ENCODE data around the gene THBS4.
"Not testable (repeated sequence)": the region's sequence is repeated elsewhere in the genome, so short reads cannot be mapped to it uniquely, and the experiment has no call there.

THBS4 gene

GRCh38 chr5:80093796-80094195 lies 58.6 kb downstream of the THBS4 start:
- no peaks in the 10 kb centered on the region for H3K9me3 ChIP-seq (ENCODE audit: low read depth, low read length)
- H3K36me3 ChIP-seq (ENCODE audit: insufficient read depth, low read length), result no peaks in the 10 kb centered on the region
- no peak overlapping the region for H3K9ac ChIP-seq (ENCODE audit: insufficient read length)
- no peak overlapping the region for H3K27ac ChIP-seq
- TF ChIP-seq POLR2AphosphoS5 (IDR thresholded peaks at IDR 0.05; ENCODE audit: borderline replicate concordance, low read depth, low read length) (no peak), EZH2 (IDR thresholded peaks at IDR 0.05) (no peak), FOXP2 (optimal IDR thresholded peaks at IDR 0.05; ENCODE audit: control extremely low read depth, extremely low read length, insufficient read depth) (no peak)
- H3K4me3 ChIP-seq, result no peak overlapping the region
- DNase-seq (ENCODE audit: low read depth, low spot score), result no peak

GRCh38 chr5:80094236-80094738 lies 59.1 kb downstream of the THBS4 start:
- Histone ChIP-seq H3K4me3 (no peak overlapping the region), H3K9ac (ENCODE audit: insufficient read length) (no peak overlapping the region), H3K36me3 (ENCODE audit: insufficient read depth, low read length) (no peaks in the 10 kb centered on the region), H3K27ac (no peak overlapping the region), H3K9me3 (ENCODE audit: low read depth, low read length) (no peaks in the 10 kb centered on the region)
- TF ChIP-seq FOXP2 (optimal IDR thresholded peaks at IDR 0.05; ENCODE audit: control extremely low read depth, extremely low read length, insufficient read depth) (no peak), EZH2 (IDR thresholded peaks at IDR 0.05) (no peak), POLR2AphosphoS5 (IDR thresholded peaks at IDR 0.05; ENCODE audit: borderline replicate concordance, low read depth, low read length) (no peak)
- DNase-seq (ENCODE audit: low read depth, low spot score), result no peak

GRCh38 chr5:80097451-80097850 lies 62.3 kb downstream of the THBS4 start:
- Histone ChIP-seq H3K9ac (ENCODE audit: insufficient read length) (no peak overlapping the region), H3K27ac (no peak overlapping the region), H3K36me3 (ENCODE audit: insufficient read depth, low read length) (no peaks in the 10 kb centered on the region), H3K9me3 (ENCODE audit: low read depth, low read length) (no peaks in the 10 kb centered on the region), H3K4me3 (no peak overlapping the region)
- no peak for TF ChIP-seq POLR2AphosphoS5 (IDR thresholded peaks at IDR 0.05; ENCODE audit: borderline replicate concordance, low read depth, low read length)
- no peak for TF ChIP-seq FOXP2 (optimal IDR thresholded peaks at IDR 0.05; ENCODE audit: control extremely low read depth, extremely low read length, insufficient read depth)
- TF ChIP-seq EZH2 (IDR thresholded peaks at IDR 0.05), result no peak
- DNase-seq (ENCODE audit: low read depth, low spot score), result no peak

GRCh38 chr5:80101993-80102392 lies 66.8 kb downstream of the THBS4 start:
- H3K9me3 ChIP-seq (ENCODE audit: low read depth, low read length), result no peaks in the 10 kb centered on the region
- DNase-seq (ENCODE audit: low read depth, low spot score), result no peak
- no peaks in the 10 kb centered on the region for H3K36me3 ChIP-seq (ENCODE audit: insufficient read depth, low read length)
- H3K4me3 ChIP-seq, result no peak overlapping the region
- no peak overlapping the region for H3K9ac ChIP-seq (ENCODE audit: insufficient read length)
- H3K27ac ChIP-seq, result no peak overlapping the region
- TF ChIP-seq FOXP2 (optimal IDR thresholded peaks at IDR 0.05; ENCODE audit: control extremely low read depth, extremely low read length, insufficient read depth) (no peak), EZH2 (IDR thresholded peaks at IDR 0.05) (no peak), POLR2AphosphoS5 (IDR thresholded peaks at IDR 0.05; ENCODE audit: borderline replicate concordance, low read depth, low read length) (no peak)

GRCh38 chr5:80103371-80103770 lies 68.2 kb downstream of the THBS4 start:
- TF ChIP-seq FOXP2 (optimal IDR thresholded peaks at IDR 0.05; ENCODE audit: control extremely low read depth, extremely low read length, insufficient read depth) (no peak), POLR2AphosphoS5 (IDR thresholded peaks at IDR 0.05; ENCODE audit: borderline replicate concordance, low read depth, low read length) (no peak), EZH2 (IDR thresholded peaks at IDR 0.05) (no peak)
- no peak overlapping the region for H3K27ac ChIP-seq
- H3K4me3 ChIP-seq, result no peak overlapping the region
- H3K36me3 ChIP-seq (ENCODE audit: insufficient read depth, low read length), result no peaks in the 10 kb centered on the region
- DNase-seq (ENCODE audit: low read depth, low spot score), result no peak
- no peak overlapping the region for H3K9ac ChIP-seq (ENCODE audit: insufficient read length)
- H3K9me3 ChIP-seq (ENCODE audit: low read depth, low read length), result no peaks in the 10 kb centered on the region

- TF ChIP-seq EZH2 (IDR thresholded peaks at IDR 0.05), result no peak
- TF ChIP-seq POLR2AphosphoS5 (IDR thresholded peaks at IDR 0.05; ENCODE audit: borderline replicate concordance, low read depth, low read length), result no peak
- no peak for TF ChIP-seq FOXP2 (optimal IDR thresholded peaks at IDR 0.05; ENCODE audit: control extremely low read depth, extremely low read length, insufficient read depth)
- Histone ChIP-seq H3K4me3 (no peak overlapping the region), H3K9me3 (ENCODE audit: low read depth, low read length) (no peaks in the 10 kb centered on the region), H3K36me3 (ENCODE audit: insufficient read depth, low read length) (no peaks in the 10 kb centered on the region), H3K27ac (no peak overlapping the region), H3K9ac (ENCODE audit: insufficient read length) (no peak overlapping the region)
- DNase-seq (ENCODE audit: low read depth, low spot score), result no peak
Observed at GRCh38 chr5:80105698-80106439, 70.7 kb downstream of the THBS4 start.

- Histone ChIP-seq H3K9me3 (ENCODE audit: low read depth, low read length) (no peaks in the 10 kb centered on the region), H3K9ac (ENCODE audit: insufficient read length) (no peak overlapping the region), H3K4me3 (no peak overlapping the region), H3K36me3 (ENCODE audit: insufficient read depth, low read length) (no peaks in the 10 kb centered on the region), H3K27ac (no peak overlapping the region)
- no peak for DNase-seq (ENCODE audit: low read depth, low spot score)
- TF ChIP-seq FOXP2 (optimal IDR thresholded peaks at IDR 0.05; ENCODE audit: control extremely low read depth, extremely low read length, insufficient read depth) (no peak), EZH2 (IDR thresholded peaks at IDR 0.05) (no peak), POLR2AphosphoS5 (IDR thresholded peaks at IDR 0.05; ENCODE audit: borderline replicate concordance, low read depth, low read length) (no peak)
Observed at GRCh38 chr5:80106916-80107315, 71.8 kb downstream of the THBS4 start.

- Histone ChIP-seq H3K4me3 (no peak overlapping the region), H3K36me3 (ENCODE audit: insufficient read depth, low read length) (no peaks in the 10 kb centered on the region), H3K9ac (ENCODE audit: insufficient read length) (no peak overlapping the region), H3K9me3 (ENCODE audit: low read depth, low read length) (no peaks in the 10 kb centered on the region), H3K27ac (no peak overlapping the region)
- DNase-seq (ENCODE audit: low read depth, low spot score), result no peak
- no peak for TF ChIP-seq POLR2AphosphoS5 (IDR thresholded peaks at IDR 0.05; ENCODE audit: borderline replicate concordance, low read depth, low read length)
- TF ChIP-seq EZH2 (IDR thresholded peaks at IDR 0.05), result no peak
- TF ChIP-seq FOXP2 (optimal IDR thresholded peaks at IDR 0.05; ENCODE audit: control extremely low read depth, extremely low read length, insufficient read depth), result no peak
Observed at GRCh38 chr5:80109646-80110478, 74.7 kb downstream of the THBS4 start.

- not testable (repeated sequence) for H3K9ac ChIP-seq (ENCODE audit: insufficient read length); DNase-seq (ENCODE audit: low read depth, low spot score); H3K9me3 ChIP-seq (ENCODE audit: low read depth, low read length); H3K27ac ChIP-seq; H3K36me3 ChIP-seq (ENCODE audit: insufficient read depth, low read length); H3K4me3 ChIP-seq
Observed at GRCh38 chr5:80111376-80111990, 76.3 kb downstream of the THBS4 start.
